Measurements from ENCODE around the gene CMPK1. TPM values are rescaled to one million over a fixed set of nuclear protein-coding genes. Genes with fewer than 3 reads are reported as not detected.

Gene CMPK1
- total and polyA plus RNA-seq, 10 of the 15 experiments (the other 5 are each of a cell fraction or from before 2014, with no cell fraction given), result 43.7 to 159 (median 85.6) TPM

DNA sequence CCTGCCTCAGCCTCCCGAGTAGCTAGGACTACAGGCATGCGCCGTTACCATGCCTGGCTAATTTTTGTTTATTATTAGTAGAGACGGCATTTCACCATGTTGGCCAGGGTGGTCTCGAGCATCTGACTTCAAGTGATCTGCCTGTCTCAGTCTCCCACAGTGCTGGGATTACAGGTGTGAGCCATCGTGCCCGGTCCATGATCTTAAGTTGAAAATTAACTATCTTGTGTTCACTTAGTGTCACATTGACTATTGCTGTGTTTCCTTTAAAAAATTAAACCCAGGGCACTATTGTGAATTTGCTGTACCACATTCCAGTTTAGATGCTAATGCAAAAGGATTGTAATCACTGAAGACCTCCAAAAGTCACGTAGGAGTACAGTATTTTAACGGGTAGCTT, 14.1 kb downstream of the CMPK1 start:
- ChIA-PET CTCF (interaction anchor here (0.6 kb wide), 1 partner anchor 169 kb away, joined by 4 read pairs; no protein-coding TSS in a partner anchor), POLR2A (interaction anchor here (1.8 kb wide), 1 partner anchor 13 kb away, joined by 5 read pairs; no protein-coding TSS in a partner anchor), RAD21 (ENCODE audit: unreplicated experiment) (no interaction called here), SMC1A (ENCODE audit: uncharacterized antibody, unreplicated experiment) (interaction anchor here (2.9 kb wide), 1 partner anchor 10 kb away, joined by 20 read pairs; no protein-coding TSS in a partner anchor)
- BruUV-seq (replicated peaks), result no TSS peak
- Histone ChIP-seq H3K4me1 (ENCODE audit: control insufficient read depth, insufficient read depth, low read length) (peaks cover 4% of the 10 kb centered on the region; the same call in 1 of the 2 replicates), H3K9ac (ENCODE audit: control insufficient read depth, insufficient read depth, low read length) (no peak overlapping the region), H3K36me3 (ENCODE audit: control insufficient read depth in 2 of 2, insufficient read depth in 2 of 2, low read length in 1 of 2) (peaks cover 0 to 5% of the 10 kb centered on the region in 2 experiments; a peak in 2 of 4 replicates), H4K20me1 (ENCODE audit: control insufficient read depth, insufficient read depth) (no peaks in the 10 kb centered on the region), H3K4me2 (ENCODE audit: control insufficient read depth, insufficient read depth) (no peak overlapping the region), H3K27me3 (replicated peaks in 1 of 2; ENCODE audit: control insufficient read depth in 2 of 2, insufficient read depth in 2 of 2, low read length in 1 of 2) (no peaks in the 10 kb centered on the region), H3K9me3 (replicated peaks; ENCODE audit: control insufficient read depth, insufficient read depth, low read length) (no peaks in the 10 kb centered on the region; the same call in 2 of the 3 replicates), H3K79me2 (ENCODE audit: control insufficient read depth, insufficient read depth, low read length) (peaks cover 14% of the 10 kb centered on the region), H2AFZ (ENCODE audit: control insufficient read depth, low read depth, low read length) (no peak overlapping the region), H3K27ac (ENCODE audit: control insufficient read depth, insufficient read depth) (no peak overlapping the region), H3K4me3 (no peak overlapping the region)
- FAIRE-seq, result no peak
- intact Hi-C loops (cut with micrococcal nuclease; ENCODE audit: unreplicated experiment) (no loop called here), in situ Hi-C loops (cut with MboI) (no loop called here)
- DNase-seq (ENCODE audit: low read depth, low spot score), result no peak
- WGBS (ENCODE audit: insufficient coverage, insufficient replicate concordance, low lambda C conversion rate, missing lambda C conversion rate), result 99% methylated on average over 9 of the region's 9 CpGs
- TF ChIP-seq BCLAF1 (IDR thresholded peaks at IDR 0.05), result no peak
- TF ChIP-seq CHD1 (IDR thresholded peaks at IDR 0.05; ENCODE audit: low read depth, low read length), result no peak
- no peak for TF ChIP-seq ZNF384 (IDR thresholded peaks at IDR 0.05; ENCODE audit: borderline replicate concordance, low read depth, low read length)
- TF ChIP-seq PAX8 (IDR thresholded peaks at IDR 0.05), result no peak
- no peak for TF ChIP-seq NBN (IDR thresholded peaks at IDR 0.05)
- TF ChIP-seq RBBP5 (conservative IDR thresholded peaks at IDR 0.05), result no peak
- no peak for TF ChIP-seq SMAD5 (IDR thresholded peaks at IDR 0.05; ENCODE audit: low read depth)
- TF ChIP-seq CHD4 (IDR thresholded peaks at IDR 0.05), result no peak
- no peak for TF ChIP-seq IRF3 (IDR thresholded peaks at IDR 0.05)
- TF ChIP-seq, protein P1, sequence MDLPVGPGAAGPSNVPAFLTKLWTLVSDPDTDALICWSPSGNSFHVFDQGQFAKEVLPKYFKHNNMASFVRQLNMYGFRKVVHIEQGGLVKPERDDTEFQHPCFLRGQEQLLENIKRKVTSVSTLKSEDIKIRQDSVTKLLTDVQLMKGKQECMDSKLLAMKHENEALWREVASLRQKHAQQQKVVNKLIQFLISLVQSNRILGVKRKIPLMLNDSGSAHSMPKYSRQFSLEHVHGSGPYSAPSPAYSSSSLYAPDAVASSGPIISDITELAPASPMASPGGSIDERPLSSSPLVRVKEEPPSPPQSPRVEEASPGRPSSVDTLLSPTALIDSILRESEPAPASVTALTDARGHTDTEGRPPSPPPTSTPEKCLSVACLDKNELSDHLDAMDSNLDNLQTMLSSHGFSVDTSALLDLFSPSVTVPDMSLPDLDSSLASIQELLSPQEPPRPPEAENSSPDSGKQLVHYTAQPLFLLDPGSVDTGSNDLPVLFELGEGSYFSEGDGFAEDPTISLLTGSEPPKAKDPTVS (IDR thresholded peaks at IDR 0.05; ENCODE audit: low read depth, low read length), result no peak
- TF ChIP-seq NKRF (conservative IDR thresholded peaks at IDR 0.05), result no peak
- TF ChIP-seq TAF1 (IDR thresholded peaks at IDR 0.05; ENCODE audit: borderline replicate concordance, low read depth, low read length), result no peak
- TF ChIP-seq MTA3 (IDR thresholded peaks at IDR 0.05; ENCODE audit: borderline replicate concordance, low read length), result no peak
- no peak for TF ChIP-seq BCL3 (IDR thresholded peaks at IDR 0.05; ENCODE audit: borderline replicate concordance, insufficient read depth, low read depth, low read length, poor library complexity, severe bottlenecking)
- ATAC-seq, result no peak
